Calu3 (cell line): ENCODE measurements around the gene KANK4. TPM values are rescaled to one million over a fixed set of nuclear protein-coding genes. Genes with fewer than 3 reads are reported as not detected.

Experiments used
- BruUV-seq: library from RNA; stranded (reverse); fragments of 400-500 nt; replicated peaks from 2 replicates; lab custom pipeline; 2021; lab: Mats Ljungman, UMichigan
- CTCF ChIA-PET: fragments of 300-600 bp; sonication (Branson Sonifier 250); formaldehyde crosslinking; loops from one replicate; lab custom pipeline; 2022; ENCODE audit warnings: antibody characterized with exemption; lab: Charles Lee
- DNase-seq: peaks from one replicate; pipeline ENCODE4 v3.0.0; 2022
- H3K27ac Mint-ChIP-seq: one replicate; pipeline ENCODE4 v1.8.0; 2022; ENCODE audit warnings: mixed read lengths; ENCODE audit not compliant: unreplicated experiment
- H3K27me3 Mint-ChIP-seq: one replicate; pipeline ENCODE4 v1.8.0; 2022; ENCODE audit warnings: mixed read lengths; ENCODE audit not compliant: unreplicated experiment
- H3K36me3 Mint-ChIP-seq: one replicate; pipeline ENCODE4 v1.8.0; 2022; ENCODE audit warnings: mild to moderate bottlenecking, moderate library complexity, mixed read lengths; ENCODE audit not compliant: insufficient read depth, unreplicated experiment
- H3K4me1 Mint-ChIP-seq: one replicate; pipeline ENCODE4 v1.8.0; 2022; ENCODE audit warnings: mild to moderate bottlenecking, low read depth, mixed read lengths; ENCODE audit not compliant: unreplicated experiment
- H3K4me3 Mint-ChIP-seq: one replicate; pipeline ENCODE4 v1.8.0; 2022; ENCODE audit warnings: mild to moderate bottlenecking, low read depth, moderate library complexity, mixed read lengths; ENCODE audit not compliant: unreplicated experiment
- H3K9me3 Mint-ChIP-seq: one replicate; pipeline ENCODE4 v1.8.0; 2022; ENCODE audit warnings: low read depth, mixed read lengths; ENCODE audit not compliant: unreplicated experiment
- intact Hi-C: fragments of 100-400 bp; cut with micrococcal nuclease; formaldehyde crosslinking; loops from one replicate; pipeline ENCODE4 v1.10.0; 2022; ENCODE audit not compliant: unreplicated experiment
- total RNA-seq: library from RNA; stranded (reverse); gene quantifications from 2 replicates; pipeline ENCODE4 v1.2.3, GENCODE V29; 2022
- TF ChIP-seq, protein P1 (sequence below): fragments of 200-600 bp; IDR thresholded peaks from one replicate; pipeline ENCODE4 v1.8.0; 2022; ENCODE audit warnings: antibody characterized with exemption; ENCODE audit not compliant: unreplicated experiment

KANK4 gene
- total RNA-seq, 1 experiment from 2014 or later: not detected

DNA sequence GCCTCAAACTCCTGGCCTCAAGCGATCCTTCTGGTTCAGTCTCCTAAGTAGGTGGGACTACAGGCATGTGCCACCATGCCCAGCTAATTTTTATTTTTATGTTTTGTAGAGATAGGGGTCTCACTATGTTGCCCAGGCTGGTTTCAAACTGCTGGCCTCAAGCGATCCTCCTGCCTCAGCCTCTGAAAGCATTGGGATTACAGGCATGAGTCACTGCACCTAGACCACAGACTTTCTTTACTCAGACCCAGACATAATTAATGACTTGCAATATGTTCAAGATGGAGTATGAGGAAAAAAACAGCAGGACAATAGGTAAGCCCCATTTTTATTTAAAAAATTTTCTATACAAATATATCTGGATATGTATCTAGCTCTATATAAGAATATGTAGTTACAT, 13.2 kb downstream of the KANK4 start:
- H3K9me3 Mint-ChIP-seq: no peaks in the 10 kb centered on the region
- H3K4me3 Mint-ChIP-seq: no peak overlapping the region
- H3K4me1 Mint-ChIP-seq: no peaks in the 10 kb centered on the region
- CTCF ChIA-PET: no interaction called here
- no peak overlapping the region for H3K27ac Mint-ChIP-seq
- no peak for DNase-seq
- peaks cover 33% of the 10 kb centered on the region for H3K27me3 Mint-ChIP-seq
- intact Hi-C loops: no loop called here
- BruUV-seq: no TSS peak
- H3K36me3 Mint-ChIP-seq: no peaks in the 10 kb centered on the region
- TF ChIP-seq, protein P1, sequence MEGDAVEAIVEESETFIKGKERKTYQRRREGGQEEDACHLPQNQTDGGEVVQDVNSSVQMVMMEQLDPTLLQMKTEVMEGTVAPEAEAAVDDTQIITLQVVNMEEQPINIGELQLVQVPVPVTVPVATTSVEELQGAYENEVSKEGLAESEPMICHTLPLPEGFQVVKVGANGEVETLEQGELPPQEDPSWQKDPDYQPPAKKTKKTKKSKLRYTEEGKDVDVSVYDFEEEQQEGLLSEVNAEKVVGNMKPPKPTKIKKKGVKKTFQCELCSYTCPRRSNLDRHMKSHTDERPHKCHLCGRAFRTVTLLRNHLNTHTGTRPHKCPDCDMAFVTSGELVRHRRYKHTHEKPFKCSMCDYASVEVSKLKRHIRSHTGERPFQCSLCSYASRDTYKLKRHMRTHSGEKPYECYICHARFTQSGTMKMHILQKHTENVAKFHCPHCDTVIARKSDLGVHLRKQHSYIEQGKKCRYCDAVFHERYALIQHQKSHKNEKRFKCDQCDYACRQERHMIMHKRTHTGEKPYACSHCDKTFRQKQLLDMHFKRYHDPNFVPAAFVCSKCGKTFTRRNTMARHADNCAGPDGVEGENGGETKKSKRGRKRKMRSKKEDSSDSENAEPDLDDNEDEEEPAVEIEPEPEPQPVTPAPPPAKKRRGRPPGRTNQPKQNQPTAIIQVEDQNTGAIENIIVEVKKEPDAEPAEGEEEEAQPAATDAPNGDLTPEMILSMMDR: no peak

DNA sequence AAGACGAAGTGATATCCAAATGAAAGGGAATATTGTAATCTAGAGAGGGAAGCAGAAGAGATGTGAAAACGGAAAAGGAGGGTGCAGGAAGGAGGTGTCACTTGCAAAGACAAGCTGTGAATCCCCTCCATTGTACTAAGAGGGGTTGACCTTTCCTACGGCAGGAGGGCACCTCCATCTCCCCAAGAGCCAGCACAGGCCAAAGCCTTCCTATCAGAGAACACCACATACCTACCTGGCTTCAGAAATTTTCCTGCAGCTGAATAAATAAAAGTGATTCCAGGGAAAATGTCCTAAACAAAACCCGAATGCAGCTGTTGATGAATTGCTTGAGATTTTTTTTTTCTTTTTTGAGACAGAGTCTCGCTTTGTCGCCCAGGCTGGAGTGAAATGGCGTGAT, 14.3 kb downstream of the KANK4 start:
- Mint-ChIP-seq H3K27ac (no peak overlapping the region), H3K36me3 (no peaks in the 10 kb centered on the region), H3K4me3 (no peak overlapping the region), H3K4me1 (no peaks in the 10 kb centered on the region), H3K27me3 (peaks cover 22% of the 10 kb centered on the region), H3K9me3 (no peaks in the 10 kb centered on the region)
- no peak for DNase-seq
- CTCF ChIA-PET: no interaction called here
- intact Hi-C loops: no loop called here
- BruUV-seq: no TSS peak
- TF ChIP-seq, protein P1: no peak

DNA sequence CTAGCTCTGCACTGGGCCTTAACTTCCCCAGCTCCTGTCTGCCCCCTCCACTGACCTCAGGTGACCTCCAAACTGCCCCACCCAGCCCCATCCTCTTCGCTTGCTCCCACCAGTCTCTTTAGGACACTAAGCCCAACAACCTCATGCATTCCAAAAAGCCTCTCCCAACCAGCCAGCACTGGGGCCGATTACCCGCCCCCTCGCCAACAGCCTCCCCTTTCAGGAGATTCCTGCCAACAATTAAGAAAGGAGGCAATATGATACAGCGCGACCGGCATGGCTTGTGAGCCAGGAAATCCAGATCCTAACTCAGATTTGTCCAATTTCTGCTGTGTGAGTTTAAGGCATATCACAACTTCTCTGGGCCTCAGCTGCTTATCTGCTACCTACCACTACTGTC, 14.7 kb downstream of the KANK4 start:
- intact Hi-C loops: no loop called here
- H3K9me3 Mint-ChIP-seq: no peaks in the 10 kb centered on the region
- TF ChIP-seq, protein P1: no peak
- H3K36me3 Mint-ChIP-seq: no peaks in the 10 kb centered on the region
- no peak for DNase-seq
- H3K27ac Mint-ChIP-seq: no peak overlapping the region
- H3K4me1 Mint-ChIP-seq: no peaks in the 10 kb centered on the region
- peaks cover 17% of the 10 kb centered on the region for H3K27me3 Mint-ChIP-seq
- BruUV-seq: no TSS peak
- CTCF ChIA-PET: no interaction called here
- H3K4me3 Mint-ChIP-seq: no peak overlapping the region

DNA sequence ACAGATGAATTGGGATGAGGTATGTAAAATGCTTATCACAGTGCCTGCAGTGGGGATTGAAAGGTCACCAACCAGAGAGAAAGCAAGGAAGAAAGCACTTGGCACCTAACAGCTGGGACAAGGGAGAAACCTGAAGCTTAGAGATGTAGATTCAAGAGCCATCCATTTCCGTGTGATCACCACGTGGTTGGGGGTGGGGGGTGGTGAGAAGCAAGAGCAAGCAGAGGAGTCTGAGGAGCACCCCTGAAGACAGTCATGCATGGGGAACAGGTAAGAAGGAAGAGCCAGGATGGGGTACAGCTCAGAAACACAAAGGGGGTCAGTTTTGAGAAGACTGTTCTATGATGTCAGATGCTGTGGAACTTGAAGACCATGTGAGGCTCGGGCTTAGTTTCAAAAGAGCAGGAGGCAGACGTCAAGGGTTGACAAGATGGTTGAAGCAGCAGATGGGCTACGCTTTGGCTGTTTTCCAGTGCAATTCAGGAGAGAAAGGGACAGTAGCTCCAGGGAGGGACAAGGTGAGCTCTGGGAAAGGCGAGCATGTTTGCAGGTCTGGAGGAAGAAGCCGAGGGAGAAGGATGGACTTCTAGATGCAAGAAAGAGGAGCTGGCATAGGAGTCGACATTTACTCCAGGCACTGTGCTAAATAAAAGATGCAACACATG, 17.4 kb downstream of the KANK4 start:
- no peaks in the 10 kb centered on the region for H3K36me3 Mint-ChIP-seq
- intact Hi-C loops: no loop called here
- no peaks in the 10 kb centered on the region for H3K27me3 Mint-ChIP-seq
- no peaks in the 10 kb centered on the region for H3K4me1 Mint-ChIP-seq
- no peak for DNase-seq
- H3K9me3 Mint-ChIP-seq: no peaks in the 10 kb centered on the region
- CTCF ChIA-PET: no interaction called here
- BruUV-seq: no TSS peak
- no peak overlapping the region for H3K27ac Mint-ChIP-seq
- TF ChIP-seq, protein P1: no peak
- no peak overlapping the region for H3K4me3 Mint-ChIP-seq
